ENCODE measurements around the gene NOD1. TPM values are rescaled to one million over a fixed set of nuclear protein-coding genes. Genes with fewer than 3 reads are reported as not detected.
A peak's percentile ranks its signal among the peaks of the same experiment; 100 is the strongest.

Gene NOD1
- total RNA-seq, 2 donors from 2014 or later, result 16.2 to 47.0 TPM

- no peak overlapping the region for H3K4me3 ChIP-seq
- no peaks in the 10 kb centered on the region for H3K4me1 ChIP-seq (ENCODE audit: control insufficient read depth in 1 of 2, low read depth in 2 of 2)
- no peaks in the 10 kb centered on the region for H3K27me3 ChIP-seq (replicated peaks; ENCODE audit: insufficient read depth)
- no peaks in the 10 kb centered on the region for H3K9me3 ChIP-seq
- H3K36me3 ChIP-seq, result no peaks in the 10 kb centered on the region
- no peak for TF ChIP-seq CTCF (IDR thresholded peaks at IDR 0.05)
- ATAC-seq (ENCODE audit: insufficient number of reproducible peaks, low FRiP score, low read depth), result no peak
- DNase-seq (ENCODE audit: low spot score), result no peak
- no peak overlapping the region for H3K27ac ChIP-seq
These were observed 64.7 kb downstream of the NOD1 start for GRCh38 chr7:30413864-30414263.

DNA sequence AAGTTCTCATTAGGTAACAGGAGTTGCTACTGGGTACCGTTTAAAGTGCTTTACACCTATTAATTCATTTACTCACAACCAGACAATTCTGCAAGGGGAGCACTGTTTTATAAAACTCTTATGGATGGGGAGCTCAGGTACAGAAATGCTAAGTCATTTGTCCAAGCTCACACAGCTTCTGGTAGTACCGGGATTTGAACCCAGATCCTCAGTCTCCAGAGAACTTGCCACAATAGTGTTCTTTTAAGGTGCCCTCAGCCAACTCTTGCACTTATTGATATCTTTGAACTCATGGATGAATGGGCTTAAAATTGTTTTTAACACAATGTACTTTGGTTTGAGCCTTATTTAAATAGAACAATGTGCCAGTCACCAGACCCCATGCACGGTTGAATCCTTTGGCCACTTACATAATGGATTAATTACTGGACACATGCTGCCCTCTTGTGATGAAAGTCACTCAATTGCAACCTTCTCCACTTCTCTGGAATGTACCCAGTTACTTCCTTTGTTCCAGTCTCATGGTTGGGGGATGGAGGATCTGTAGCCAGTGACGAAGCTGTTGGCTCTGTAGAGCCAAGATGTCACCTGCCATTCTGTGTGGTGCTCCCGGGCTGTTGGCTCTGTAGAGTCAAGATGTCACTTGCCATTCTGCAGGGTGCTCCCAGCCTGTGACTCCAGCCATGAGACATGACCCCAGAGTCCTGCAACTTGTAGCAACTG is 65.6 kb downstream of the NOD1 start:
- no peak overlapping the region for H3K4me3 ChIP-seq
- no peak for DNase-seq (ENCODE audit: low spot score)
- peak; percentile 52 for TF ChIP-seq CTCF (IDR thresholded peaks at IDR 0.05)
- no peaks in the 10 kb centered on the region for H3K4me1 ChIP-seq (ENCODE audit: control insufficient read depth in 1 of 2, low read depth in 2 of 2)
- peak; percentile 86 for ATAC-seq (ENCODE audit: insufficient number of reproducible peaks, low FRiP score, low read depth)
- H3K36me3 ChIP-seq, result no peaks in the 10 kb centered on the region
- H3K27ac ChIP-seq, result no peak overlapping the region
- H3K9me3 ChIP-seq, result no peaks in the 10 kb centered on the region
- no peaks in the 10 kb centered on the region for H3K27me3 ChIP-seq (replicated peaks; ENCODE audit: insufficient read depth)

DNA sequence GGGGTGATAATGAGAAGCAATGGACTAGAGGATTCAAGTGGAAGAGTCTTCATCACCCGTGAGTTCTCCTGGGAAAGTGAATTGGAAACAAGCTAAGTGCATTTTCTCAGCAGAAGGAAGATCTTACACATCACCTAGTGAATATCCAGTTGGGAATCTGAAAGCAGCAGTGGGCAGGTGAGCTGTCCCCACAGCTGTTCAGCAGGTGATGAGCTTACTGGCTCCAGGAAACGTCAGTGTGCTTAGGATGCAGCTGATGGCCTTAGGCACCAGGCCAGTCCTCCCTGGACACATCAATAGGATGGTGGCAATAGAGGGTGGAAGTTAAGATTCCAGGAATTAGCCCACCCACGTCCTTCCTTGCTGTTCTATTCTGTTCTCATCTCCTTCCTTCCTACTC is 66.7 kb downstream of the NOD1 start:
- no peak for ATAC-seq (ENCODE audit: insufficient number of reproducible peaks, low FRiP score, low read depth)
- H3K27ac ChIP-seq, result no peak overlapping the region
- TF ChIP-seq CTCF (IDR thresholded peaks at IDR 0.05), result no peak
- no peaks in the 10 kb centered on the region for H3K4me1 ChIP-seq (ENCODE audit: control insufficient read depth in 1 of 2, low read depth in 2 of 2)
- DNase-seq (ENCODE audit: low spot score), result no peak
- no peaks in the 10 kb centered on the region for H3K36me3 ChIP-seq
- no peaks in the 10 kb centered on the region for H3K9me3 ChIP-seq
- H3K27me3 ChIP-seq (replicated peaks; ENCODE audit: insufficient read depth), result no peaks in the 10 kb centered on the region
- H3K4me3 ChIP-seq, result no peak overlapping the region

- DNase-seq (ENCODE audit: low spot score), result no peak
- Histone ChIP-seq H3K27ac (no peak overlapping the region), H3K36me3 (no peaks in the 10 kb centered on the region), H3K27me3 (replicated peaks; ENCODE audit: insufficient read depth) (no peaks in the 10 kb centered on the region), H3K4me3 (no peak overlapping the region), H3K9me3 (no peaks in the 10 kb centered on the region), H3K4me1 (ENCODE audit: control insufficient read depth in 1 of 2, low read depth in 2 of 2) (no peaks in the 10 kb centered on the region)
- no peak for ATAC-seq (ENCODE audit: insufficient number of reproducible peaks, low FRiP score, low read depth)
- no peak for TF ChIP-seq CTCF (IDR thresholded peaks at IDR 0.05)
These were observed 67.4 kb downstream of the NOD1 start for GRCh38 chr7:30411173-30411572.

DNA sequence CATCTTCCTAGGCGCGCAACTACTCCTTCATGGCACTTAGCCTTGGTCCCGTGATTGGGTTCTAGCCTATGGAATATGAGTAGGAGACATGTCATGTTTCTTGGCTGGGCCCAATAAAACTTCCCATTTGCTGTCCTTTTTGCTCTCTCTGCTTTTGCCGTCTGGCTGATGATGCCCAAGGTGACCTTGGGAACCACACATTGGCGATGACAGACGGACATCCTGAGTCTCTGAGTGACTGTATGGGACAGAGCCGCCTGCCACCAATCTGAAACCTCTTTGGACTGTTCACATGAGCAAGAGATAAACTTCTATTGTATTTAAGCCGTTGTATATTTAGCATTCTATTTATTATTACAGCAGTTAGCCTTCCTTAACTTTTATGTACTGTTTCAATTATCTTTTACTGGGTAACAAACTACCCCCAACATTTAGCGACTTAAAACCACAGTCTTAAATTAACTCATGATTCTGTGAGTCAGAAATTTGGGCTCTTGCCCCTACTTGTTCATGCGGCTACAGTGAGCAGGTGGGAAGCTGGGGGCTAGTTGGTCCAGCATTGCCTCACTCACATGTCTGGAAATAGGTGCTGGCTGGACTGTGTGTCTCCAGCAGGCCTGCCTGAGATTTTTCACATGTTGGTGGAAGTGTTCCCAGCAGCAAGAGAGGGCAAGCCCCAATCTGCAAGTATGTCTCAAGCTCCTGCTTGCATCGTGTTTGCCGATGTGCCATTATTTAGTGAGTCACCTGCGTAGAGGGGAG is 71.7 kb downstream of the NOD1 start:
- H3K9me3 ChIP-seq, result no peaks in the 10 kb centered on the region
- ATAC-seq (ENCODE audit: insufficient number of reproducible peaks, low FRiP score, low read depth), result no peak
- H3K4me1 ChIP-seq (ENCODE audit: control insufficient read depth in 1 of 2, low read depth in 2 of 2), result no peaks in the 10 kb centered on the region
- no peak overlapping the region for H3K27ac ChIP-seq
- DNase-seq (ENCODE audit: low spot score), result no peak
- H3K36me3 ChIP-seq, result no peaks in the 10 kb centered on the region
- no peaks in the 10 kb centered on the region for H3K27me3 ChIP-seq (replicated peaks; ENCODE audit: insufficient read depth)
- no peak overlapping the region for H3K4me3 ChIP-seq
- TF ChIP-seq CTCF (IDR thresholded peaks at IDR 0.05), result no peak

Measured in thoracic aorta (tissue), 2 donors.